K562 (cell line): ENCODE measurements around the gene ISYNA1. TPM values are rescaled to one million over a fixed set of nuclear protein-coding genes. Genes with fewer than 3 reads are reported as not detected.

Experiments used
- C11orf30 ChIP-seq: fragments of 450-650 bp; IDR thresholded peaks from 2 replicates; pipeline ENCODE4 v1.6.1; 2016; ENCODE audit warnings: low read depth, mild to moderate bottlenecking
- CBX8 ChIP-seq: fragments of 200-600 bp; sonication (generic); IDR thresholded peaks from 2 replicates; pipeline ENCODE4 v1.6.1; 2012; ENCODE audit warnings: borderline replicate concordance, mixed run types, low read depth, mild to moderate bottlenecking, moderate library complexity, mixed read lengths, low read length, control low read depth, inconsistent platforms; ENCODE audit not compliant: poor library complexity, severe bottlenecking; ENCODE audit errors: extremely low read depth
- CEBPZ ChIP-seq: fragments of 150-350 bp; IDR thresholded peaks from 2 replicates; pipeline ENCODE4 v1.6.1; 2014; ENCODE audit warnings: low read depth, mild to moderate bottlenecking, low read length, borderline replicate concordance
- EGR1 ChIP-seq: fragments of 450-650 bp; conservative IDR thresholded peaks from 2 replicates; pipeline ENCODE4 v1.6.1; 2017; ENCODE audit warnings: mild to moderate bottlenecking
- FIP1L1 ChIP-seq: fragments of 200-400 bp; formaldehyde crosslinking; IDR thresholded peaks from 2 replicates; pipeline ENCODE4 v1.6.1; 2018; ENCODE audit warnings: mild to moderate bottlenecking, low read depth, low read length; ENCODE audit not compliant: poor library complexity, severe bottlenecking
- GMEB1 ChIP-seq: fragments of 250-450 bp; sonication (Bioruptor Pico); IDR thresholded peaks from 2 replicates; pipeline ENCODE4 v1.4.0; 2020; ENCODE audit warnings: mild to moderate bottlenecking
- HES1 ChIP-seq: fragments of 450-650 bp; IDR thresholded peaks from 2 replicates; pipeline ENCODE4 v1.6.1; 2016; ENCODE audit warnings: low read depth, mild to moderate bottlenecking, moderate library complexity
- JUN ChIP-seq, 2 experiments: sonication (generic) in 1 of 2; formaldehyde crosslinking in 1 of 2; IDR thresholded peaks; 2 replicates each; pipeline versions ENCODE4 v1.6.1 to v1.8.0; 2012 to 2022; ENCODE audit warnings: borderline replicate concordance in 2 of 2, mild to moderate bottlenecking in 2 of 2, improper control_type of control experiment in 1 of 2, low read depth in 1 of 2, low read length in 1 of 2, missing genetic modification reagents in 1 of 2
- RBM14 ChIP-seq: fragments of 200-400 bp; formaldehyde crosslinking; IDR thresholded peaks from 2 replicates; pipeline ENCODE4 v1.6.1; 2018; ENCODE audit warnings: low read depth, mild to moderate bottlenecking, low read length, moderate library complexity, borderline replicate concordance; ENCODE audit not compliant: insufficient read depth
- RBM22 ChIP-seq: fragments of 200-400 bp; formaldehyde crosslinking; IDR thresholded peaks from 2 replicates; pipeline ENCODE4 v1.6.1; 2018; ENCODE audit warnings: low read length, low read depth; ENCODE audit not compliant: poor library complexity, severe bottlenecking
- SMAD3 ChIP-seq: fragments of 450-650 bp; formaldehyde crosslinking; conservative IDR thresholded peaks from 2 replicates; pipeline ENCODE4 v1.4.0; 2020; ENCODE audit warnings: mild to moderate bottlenecking
- SMARCB1 ChIP-seq: IDR thresholded peaks from 2 replicates; pipeline ENCODE4 v1.6.1; 2011; ENCODE audit warnings: improper control_type of control experiment, low read depth; ENCODE audit not compliant: insufficient read length
- TBP ChIP-seq: optimal IDR thresholded peaks from 2 replicates; pipeline ENCODE3; 2011; ENCODE audit warnings: low read depth, low read length, improper control_type of control experiment
- ZNF184 ChIP-seq: sonication (generic); formaldehyde crosslinking; IDR thresholded peaks from 2 replicates; pipeline ENCODE4 v1.5.0; 2020; ENCODE audit warnings: missing genetic modification reagents
- ZNF347 ChIP-seq: fragments of 450-650 bp; formaldehyde crosslinking; IDR thresholded peaks from 2 replicates; pipeline ENCODE4 v1.4.0; 2020; ENCODE audit warnings: low read depth, mild to moderate bottlenecking, moderate library complexity
- ZNF512 ChIP-seq: IDR thresholded peaks from 2 replicates; pipeline ENCODE4 v1.6.1; 2016; ENCODE audit warnings: missing genetic modification characterization, missing compliant biosample characterization
- polyA plus RNA-seq, 8 experiments: library from polyadenylated mRNA; depleted of rRNA in 4 of 8; stranded (reverse) in 5 of 8; unstranded in 3 of 8; fragments of >200 nt; fragmentation: Nextera tagmentation in 2 of 8; fragmentation: Illumina TruSeq in 1 of 8; extraction: Ambion mirVana in 2 of 8; extraction: Trizol in 1 of 8; gene quantifications; 2 replicates each; pipeline versions ENCODE4 v1.2.1 to v1.2.3, GENCODE V29; 2011 to 2014; ENCODE audit warnings: inconsistent platforms in 1 of 8, missing spikeins in 1 of 8
- total RNA-seq, 7 experiments: library from RNA; depleted of rRNA in 6 of 7; stranded (reverse); fragments of >200 nt in 6 of 7; fragmentation: Illumina TruSeq in 2 of 7; extraction: Trizol in 2 of 7; gene quantifications; 2 replicates each; pipeline versions ENCODE4 v1.2.1 to v1.2.3, GENCODE V29; 2011 to 2021; ENCODE audit warnings: low replicate concordance in 1 of 7

The ISYNA1 gene
- total and polyA plus RNA-seq, 9 of the 15 experiments (the other 6 are each of a cell fraction or from before 2014, with no cell fraction given), result 21.8 to 460 (median 93.2) TPM

GRCh38 chr19:18385675-18386542 is 52.0 kb downstream of the ISYNA1 start, which contains the start of gene GDF15 (continued):
- TF ChIP-seq SMAD3, result no peak
- peak; percentile 98 for TF ChIP-seq TBP
- peak; percentile 51 for TF ChIP-seq SMARCB1
- TF ChIP-seq HES1, result no peak
- no peak for TF ChIP-seq ZNF347 (CRISPR knock-in tag)
- TF ChIP-seq GMEB1 (CRISPR knock-in tag), result no peak
- peak; percentile 98 for TF ChIP-seq RBM22
- TF ChIP-seq FIP1L1, result peak; percentile 90
- TF ChIP-seq ZNF184, result no peak
- TF ChIP-seq ZNF512, result no peak
- peak; percentile 82 for TF ChIP-seq EGR1
- 0 out of 2 replicates have a peak, but pooled peaks have one; percentile 87 for TF ChIP-seq RBM14
- TF ChIP-seq C11orf30, result no peak
- TF ChIP-seq JUN (IDR thresholded peaks at IDR 0.05; ENCODE audit: borderline replicate concordance, low read depth, low read length), result peak; percentile 56
- TF ChIP-seq JUN (CRISPR knock-in tag; IDR thresholded peaks at IDR 0.05; ENCODE audit: borderline replicate concordance), result 0 out of 2 replicates have a peak, but pooled peaks have one; percentile 66
- no peak for TF ChIP-seq CEBPZ
- TF ChIP-seq CBX8, result no peak
